ENCODE measurements around the gene YTHDC2.

DNA sequence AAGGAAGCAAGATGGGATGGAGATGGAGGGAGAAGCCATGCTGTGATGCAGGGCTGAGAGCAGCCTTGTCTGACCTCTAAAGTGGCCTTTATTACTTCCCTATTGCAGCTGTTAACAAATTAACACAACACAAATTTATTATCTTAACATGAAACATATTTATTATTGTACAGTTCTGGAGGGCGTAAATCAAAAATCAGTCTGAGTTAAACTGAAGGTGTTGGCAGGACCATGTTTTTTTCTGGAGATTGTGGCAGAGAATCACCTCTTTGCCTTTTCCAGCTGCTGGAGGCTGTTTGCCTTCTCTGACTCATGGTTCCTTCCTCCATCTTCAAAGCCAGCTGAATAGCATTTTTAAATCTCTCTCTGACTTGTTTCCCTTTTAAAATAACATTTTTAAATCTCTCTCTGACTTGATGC, 18.1 kb upstream of the YTHDC2 start:
- TF ChIP-seq, protein P1, sequence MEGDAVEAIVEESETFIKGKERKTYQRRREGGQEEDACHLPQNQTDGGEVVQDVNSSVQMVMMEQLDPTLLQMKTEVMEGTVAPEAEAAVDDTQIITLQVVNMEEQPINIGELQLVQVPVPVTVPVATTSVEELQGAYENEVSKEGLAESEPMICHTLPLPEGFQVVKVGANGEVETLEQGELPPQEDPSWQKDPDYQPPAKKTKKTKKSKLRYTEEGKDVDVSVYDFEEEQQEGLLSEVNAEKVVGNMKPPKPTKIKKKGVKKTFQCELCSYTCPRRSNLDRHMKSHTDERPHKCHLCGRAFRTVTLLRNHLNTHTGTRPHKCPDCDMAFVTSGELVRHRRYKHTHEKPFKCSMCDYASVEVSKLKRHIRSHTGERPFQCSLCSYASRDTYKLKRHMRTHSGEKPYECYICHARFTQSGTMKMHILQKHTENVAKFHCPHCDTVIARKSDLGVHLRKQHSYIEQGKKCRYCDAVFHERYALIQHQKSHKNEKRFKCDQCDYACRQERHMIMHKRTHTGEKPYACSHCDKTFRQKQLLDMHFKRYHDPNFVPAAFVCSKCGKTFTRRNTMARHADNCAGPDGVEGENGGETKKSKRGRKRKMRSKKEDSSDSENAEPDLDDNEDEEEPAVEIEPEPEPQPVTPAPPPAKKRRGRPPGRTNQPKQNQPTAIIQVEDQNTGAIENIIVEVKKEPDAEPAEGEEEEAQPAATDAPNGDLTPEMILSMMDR (IDR thresholded peaks at IDR 0.05): no peak
- TF ChIP-seq POLR2A (IDR thresholded peaks at IDR 0.05): no peak

Data from esophagus squamous epithelium (tissue), 4 donors.